Measurements from ENCODE around the gene SERF2. TPM values are rescaled to one million over a fixed set of nuclear protein-coding genes. Genes with fewer than 3 reads are reported as not detected.

SERF2 gene
- total and polyA plus RNA-seq, 10 of the 15 experiments (the other 5 are each of a cell fraction or from before 2014, with no cell fraction given) = 464 to 4,159 (median 1,014) TPM

GRCh38 chr15:43796566-43796965 lies 4.4 kb downstream of the SERF2 start:
- SMC1A ChIA-PET (ENCODE audit: uncharacterized antibody, unreplicated experiment) = interaction anchor here (1.1 to 9.4 kb wide), 5 partner anchors 13 to 47 kb away, joined by 3 to 129 read pairs (median 6); partner anchors contain the start of genes ELL3, MFAP1 and WDR76
- Histone ChIP-seq H3K27me3 (replicated peaks in 1 of 2; ENCODE audit: control insufficient read depth in 2 of 2, insufficient read depth in 2 of 2, low read length in 1 of 2) (no peaks in the 10 kb centered on the region), H3K9me3 (replicated peaks; ENCODE audit: control insufficient read depth, insufficient read depth, low read length) (no peaks in the 10 kb centered on the region), H2AFZ (ENCODE audit: control insufficient read depth, low read depth, low read length) (no peak overlapping the region), H3K79me2 (ENCODE audit: control insufficient read depth, insufficient read depth, low read length) (peaks cover 46% of the 10 kb centered on the region), H4K20me1 (ENCODE audit: control insufficient read depth, insufficient read depth) (no peaks in the 10 kb centered on the region; the same call in none of the 2 replicates), H3K4me3 (no peak overlapping the region), H3K4me1 (ENCODE audit: control insufficient read depth, insufficient read depth, low read length) (peaks cover 29% of the 10 kb centered on the region), H3K36me3 (ENCODE audit: control insufficient read depth in 2 of 2, insufficient read depth in 2 of 2, low read length in 1 of 2) (peaks cover 5 to 32% of the 10 kb centered on the region in 2 experiments), H3K9ac (ENCODE audit: control insufficient read depth, insufficient read depth, low read length) (no peak overlapping the region), H3K4me2 (ENCODE audit: control insufficient read depth, insufficient read depth) (no peak overlapping the region), H3K27ac (ENCODE audit: control insufficient read depth, insufficient read depth) (no peak overlapping the region)
- POLR2A ChIA-PET = interaction anchor here (0.6 to 5.9 kb wide), 10 partner anchors 7 to 1297 kb away, joined by 3 to 48 read pairs (median 4); partner anchors contain the start of genes MFAP1 and SERF2
- no TSS peak for BruUV-seq (replicated peaks)
- 81% methylated on average over 3 of the region's 3 CpGs for WGBS (ENCODE audit: insufficient coverage, insufficient replicate concordance, low lambda C conversion rate, missing lambda C conversion rate)
- intact Hi-C loops (cut with micrococcal nuclease; ENCODE audit: unreplicated experiment) = no loop called here
- ATAC-seq = no peak
- TF ChIP-seq ZBED1 (IDR thresholded peaks at IDR 0.05; ENCODE audit: borderline replicate concordance) (0 out of 2 replicates have a peak, but pooled peaks have one; percentile 1), POLR2A (IDR thresholded peaks at IDR 0.05; ENCODE audit: low read depth, low read length) (peak; percentile 52), POLR2AphosphoS5 (IDR thresholded peaks at IDR 0.05; ENCODE audit: low read length) (peak; percentile 63; the same call in 1 of the 2 replicates), IKZF1 (conservative IDR thresholded peaks at IDR 0.05) (no peak), POLR2AphosphoS2 (IDR thresholded peaks at IDR 0.05; ENCODE audit: low read depth, low read length) (0 out of 2 replicates have a peak, but pooled peaks have one; percentile 13)
- TF ChIP-seq, protein P1, sequence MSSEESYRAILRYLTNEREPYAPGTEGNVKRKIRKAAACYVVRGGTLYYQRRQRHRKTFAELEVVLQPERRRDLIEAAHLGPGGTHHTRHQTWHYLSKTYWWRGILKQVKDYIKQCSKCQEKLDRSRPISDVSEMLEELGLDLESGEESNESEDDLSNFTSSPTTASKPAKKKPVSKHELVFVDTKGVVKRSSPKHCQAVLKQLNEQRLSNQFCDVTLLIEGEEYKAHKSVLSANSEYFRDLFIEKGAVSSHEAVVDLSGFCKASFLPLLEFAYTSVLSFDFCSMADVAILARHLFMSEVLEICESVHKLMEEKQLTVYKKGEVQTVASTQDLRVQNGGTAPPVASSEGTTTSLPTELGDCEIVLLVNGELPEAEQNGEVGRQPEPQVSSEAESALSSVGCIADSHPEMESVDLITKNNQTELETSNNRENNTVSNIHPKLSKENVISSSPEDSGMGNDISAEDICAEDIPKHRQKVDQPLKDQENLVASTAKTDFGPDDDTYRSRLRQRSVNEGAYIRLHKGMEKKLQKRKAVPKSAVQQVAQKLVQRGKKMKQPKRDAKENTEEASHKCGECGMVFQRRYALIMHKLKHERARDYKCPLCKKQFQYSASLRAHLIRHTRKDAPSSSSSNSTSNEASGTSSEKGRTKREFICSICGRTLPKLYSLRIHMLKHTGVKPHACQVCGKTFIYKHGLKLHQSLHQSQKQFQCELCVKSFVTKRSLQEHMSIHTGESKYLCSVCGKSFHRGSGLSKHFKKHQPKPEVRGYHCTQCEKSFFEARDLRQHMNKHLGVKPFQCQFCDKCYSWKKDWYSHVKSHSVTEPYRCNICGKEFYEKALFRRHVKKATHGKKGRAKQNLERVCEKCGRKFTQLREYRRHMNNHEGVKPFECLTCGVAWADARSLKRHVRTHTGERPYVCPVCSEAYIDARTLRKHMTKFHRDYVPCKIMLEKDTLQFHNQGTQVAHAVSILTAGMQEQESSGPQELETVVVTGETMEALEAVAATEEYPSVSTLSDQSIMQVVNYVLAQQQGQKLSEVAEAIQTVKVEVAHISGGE (CRISPR knock-in tag; IDR thresholded peaks at IDR 0.05) = no peak
- in situ Hi-C loops (cut with MboI) = loop anchor here (10.0 to 25.0 kb wide), 2 partner anchors 928 to 1534 kb away; partner anchors contain the start of genes GANC and TMEM87A
- CTCF ChIA-PET = interaction anchor here (1.3 to 4.0 kb wide), 5 partner anchors 8 to 28 kb away, joined by 3 to 23 read pairs (median 6); partner anchors contain the start of genes ELL3 and MFAP1
- DNase-seq (ENCODE audit: low read depth, low spot score) = no peak
- no peak for FAIRE-seq
- RAD21 ChIA-PET (ENCODE audit: unreplicated experiment) = interaction anchor here (1.5 to 4.3 kb wide), 4 partner anchors 13 to 28 kb away, joined by 3 to 19 read pairs (median 6); partner anchors contain the start of genes ELL3 and MFAP1
